Activated gamma-delta T cell treated with Interleukin-2 at 50 U/mL for 16 hours (primary cell): ENCODE results near the gene UFSP1.

Source experiments
- DNase-seq: peaks from one replicate; pipeline ENCODE4 v3.0.0-alpha.2; 2020

The UFSP1 gene

DNA sequence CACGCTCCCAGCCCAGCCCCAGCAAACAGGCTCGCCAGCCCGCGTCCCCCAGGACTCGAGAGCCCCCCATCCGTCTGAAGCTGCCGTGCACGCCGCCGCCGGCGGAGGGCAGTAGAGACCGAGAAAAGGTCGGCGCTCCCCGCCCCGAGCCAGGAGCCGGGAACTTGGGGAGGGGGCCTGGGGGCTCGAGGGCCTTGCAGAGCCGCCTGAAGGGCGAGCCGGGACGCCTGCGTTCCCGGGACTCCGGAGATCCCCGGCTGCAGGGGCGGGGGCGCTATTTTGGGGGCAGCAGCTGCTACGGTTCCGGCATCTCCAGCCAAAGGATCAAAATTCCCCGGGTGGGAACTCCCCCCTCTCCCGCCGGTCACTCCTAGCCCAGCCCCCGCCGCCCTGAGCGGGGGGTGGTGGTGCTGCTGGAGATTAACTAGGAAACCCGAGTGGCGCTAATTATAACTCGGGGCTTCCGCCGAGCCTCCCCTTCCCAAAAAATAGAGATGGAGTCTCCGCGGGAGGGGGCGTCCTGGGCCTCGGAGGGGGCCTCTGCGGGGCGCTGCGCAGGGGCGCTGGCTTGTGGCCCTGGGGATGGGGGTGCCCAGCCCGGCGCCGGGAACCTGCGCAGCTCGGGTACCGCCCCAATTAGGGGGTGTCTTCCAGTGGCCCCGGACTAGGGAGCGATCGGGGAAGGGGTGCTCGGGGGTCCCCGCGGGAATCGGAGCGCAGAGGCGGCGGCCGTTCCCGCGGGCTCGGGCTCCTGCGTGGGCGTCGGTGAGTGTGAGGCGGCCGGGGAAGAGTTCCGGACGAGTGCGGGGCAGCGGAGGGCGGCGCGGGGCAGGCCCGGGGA, 5.6 kb upstream of the UFSP1 start:
- DNase-seq, result peak; percentile 62

DNA sequence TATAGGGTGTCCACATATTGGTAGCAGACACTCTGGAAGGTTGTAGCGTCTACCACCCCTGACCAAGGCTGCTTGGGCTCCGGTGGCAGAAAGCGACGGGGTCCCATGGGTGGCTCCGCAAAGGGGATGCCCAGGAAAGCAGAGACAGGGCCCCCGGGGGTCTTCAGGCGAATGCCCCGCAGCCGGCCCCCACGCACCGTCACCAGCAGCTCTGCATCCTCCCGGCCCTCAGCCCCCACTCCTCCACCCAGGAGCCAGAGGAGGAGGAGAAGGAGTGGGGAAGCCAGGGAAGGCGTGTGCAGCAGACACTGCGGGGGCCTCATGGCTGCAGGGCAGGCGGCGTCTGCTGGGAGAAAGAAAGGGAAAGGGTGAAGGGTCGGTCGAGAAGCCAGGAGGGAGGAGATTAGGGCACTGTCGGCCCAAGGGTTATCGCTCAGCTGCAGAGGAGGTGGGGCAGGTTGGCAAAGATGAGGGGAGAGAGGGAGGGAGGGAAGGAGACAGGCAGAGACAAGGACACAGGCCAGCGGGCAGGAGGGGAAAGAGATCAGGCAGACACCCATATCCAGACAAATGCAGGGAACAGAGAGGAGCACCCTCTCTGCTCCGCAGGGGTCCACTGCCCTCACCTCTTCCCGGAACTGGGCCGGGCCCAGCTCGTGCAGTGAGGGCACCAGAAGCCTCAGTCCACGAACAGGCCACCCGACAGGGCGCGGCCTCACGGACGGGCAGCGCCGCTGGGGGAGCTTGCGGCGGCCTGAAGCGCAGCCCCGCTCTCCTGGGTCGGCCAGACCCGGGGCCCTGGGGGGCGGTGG, 4.6 kb upstream of the UFSP1 start:
- no peak for DNase-seq

DNA sequence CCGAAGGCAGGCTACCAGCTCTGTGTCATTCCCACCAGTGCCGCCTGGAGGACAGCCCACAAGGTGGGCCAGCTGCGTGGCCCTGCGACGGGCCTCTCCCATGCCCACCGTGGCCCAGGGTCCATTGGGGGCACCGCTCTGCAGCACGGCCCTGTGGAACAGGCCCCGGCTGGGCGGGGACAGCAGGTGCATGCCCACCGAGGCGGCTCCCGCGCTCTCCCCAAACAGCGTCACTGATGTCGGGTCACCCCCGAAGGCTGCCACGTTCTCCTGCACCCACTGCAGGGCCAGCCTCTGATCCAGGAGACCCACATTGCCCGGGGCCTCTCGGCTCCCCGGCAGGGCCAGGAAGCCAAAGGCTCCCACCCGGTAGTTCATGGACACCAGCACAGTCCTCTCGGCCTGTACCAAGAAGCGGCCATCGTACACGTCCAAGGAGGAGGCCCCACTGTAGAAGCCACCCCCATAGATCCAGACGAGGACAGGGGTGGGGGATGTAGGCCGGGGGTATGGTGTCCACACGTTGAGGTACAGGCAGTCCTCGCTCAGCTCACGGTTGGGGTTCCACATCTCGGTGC, 3.9 kb upstream of the UFSP1 start:
- DNase-seq, result no peak

DNA sequence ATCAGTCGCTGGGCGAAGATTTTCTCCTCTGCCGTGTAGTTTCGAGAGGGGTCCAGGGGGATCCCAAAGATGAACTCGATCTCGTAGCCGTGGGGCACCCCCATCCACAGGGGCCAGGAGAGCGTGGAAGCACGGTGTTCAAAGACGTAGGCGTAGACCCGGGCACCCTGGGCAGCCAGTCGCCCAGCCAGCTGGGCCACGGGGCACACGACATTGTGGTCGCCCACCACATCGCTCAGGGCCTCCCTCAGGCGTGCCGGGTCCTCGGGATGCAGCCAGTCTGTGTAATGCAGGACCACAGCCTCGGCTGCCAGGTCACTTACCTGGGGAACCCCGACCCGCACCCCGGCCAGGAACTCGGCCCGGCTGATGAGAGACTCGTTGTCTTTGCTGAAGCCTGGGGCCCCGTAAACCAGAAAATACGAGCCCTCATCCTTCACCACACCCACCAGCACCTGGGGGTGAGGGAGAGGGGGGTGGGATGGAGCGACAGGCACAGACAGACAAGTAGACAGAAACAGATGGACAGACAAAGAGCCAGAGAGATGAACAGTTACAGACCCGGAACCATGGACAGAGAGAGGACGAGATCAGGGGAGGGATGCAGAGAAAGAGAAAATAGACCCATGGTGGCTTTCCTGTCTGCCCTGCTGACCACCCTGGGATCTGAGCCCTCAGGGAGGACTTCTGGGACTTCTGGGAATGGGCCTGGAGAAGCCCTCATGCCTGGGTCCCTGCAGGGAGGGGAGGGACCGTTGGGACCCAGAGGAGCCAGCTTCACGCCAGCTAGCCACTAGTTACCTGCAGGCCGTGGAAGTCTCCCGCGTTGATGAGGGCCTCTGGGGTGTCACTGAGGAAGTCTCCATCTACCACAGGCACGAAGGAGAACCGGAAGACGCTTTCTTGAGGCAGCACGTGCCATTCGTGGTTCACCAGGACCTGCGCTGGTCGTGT, 3.1 kb upstream of the UFSP1 start:
- no peak for DNase-seq

DNA sequence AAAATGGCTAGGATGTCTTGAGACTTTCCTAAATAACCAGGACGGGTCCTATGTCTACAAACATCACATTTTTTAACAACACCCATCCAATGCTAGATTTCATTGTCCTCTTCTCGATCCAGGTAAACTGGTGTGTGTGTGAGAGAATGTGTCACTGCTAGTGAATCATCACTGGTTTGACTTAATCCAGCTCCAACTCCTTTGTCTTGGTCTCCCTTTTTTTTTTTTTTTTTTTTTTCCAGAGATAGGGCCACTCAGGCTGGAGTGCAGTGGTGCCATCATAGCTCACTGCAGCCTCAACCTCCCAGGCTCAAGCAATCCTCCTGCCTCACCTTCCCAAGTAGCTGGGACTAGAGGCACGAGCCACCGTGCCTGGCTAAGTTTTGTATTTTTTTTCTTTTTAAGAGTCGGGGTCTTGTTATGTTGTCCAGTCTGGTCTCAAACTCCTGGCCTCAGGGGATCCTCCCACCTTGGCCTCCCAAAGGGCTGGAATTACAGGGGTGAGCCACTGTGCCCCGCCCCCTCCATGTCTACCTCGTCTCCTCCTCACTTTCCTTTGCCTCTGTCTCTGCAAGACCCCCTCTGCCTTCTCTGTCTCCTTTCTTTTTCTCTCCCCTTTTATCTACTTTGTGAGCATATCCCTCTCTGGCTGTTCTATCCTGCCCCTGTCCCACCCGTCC, 2.2 kb upstream of the UFSP1 start:
- no peak for DNase-seq

DNA sequence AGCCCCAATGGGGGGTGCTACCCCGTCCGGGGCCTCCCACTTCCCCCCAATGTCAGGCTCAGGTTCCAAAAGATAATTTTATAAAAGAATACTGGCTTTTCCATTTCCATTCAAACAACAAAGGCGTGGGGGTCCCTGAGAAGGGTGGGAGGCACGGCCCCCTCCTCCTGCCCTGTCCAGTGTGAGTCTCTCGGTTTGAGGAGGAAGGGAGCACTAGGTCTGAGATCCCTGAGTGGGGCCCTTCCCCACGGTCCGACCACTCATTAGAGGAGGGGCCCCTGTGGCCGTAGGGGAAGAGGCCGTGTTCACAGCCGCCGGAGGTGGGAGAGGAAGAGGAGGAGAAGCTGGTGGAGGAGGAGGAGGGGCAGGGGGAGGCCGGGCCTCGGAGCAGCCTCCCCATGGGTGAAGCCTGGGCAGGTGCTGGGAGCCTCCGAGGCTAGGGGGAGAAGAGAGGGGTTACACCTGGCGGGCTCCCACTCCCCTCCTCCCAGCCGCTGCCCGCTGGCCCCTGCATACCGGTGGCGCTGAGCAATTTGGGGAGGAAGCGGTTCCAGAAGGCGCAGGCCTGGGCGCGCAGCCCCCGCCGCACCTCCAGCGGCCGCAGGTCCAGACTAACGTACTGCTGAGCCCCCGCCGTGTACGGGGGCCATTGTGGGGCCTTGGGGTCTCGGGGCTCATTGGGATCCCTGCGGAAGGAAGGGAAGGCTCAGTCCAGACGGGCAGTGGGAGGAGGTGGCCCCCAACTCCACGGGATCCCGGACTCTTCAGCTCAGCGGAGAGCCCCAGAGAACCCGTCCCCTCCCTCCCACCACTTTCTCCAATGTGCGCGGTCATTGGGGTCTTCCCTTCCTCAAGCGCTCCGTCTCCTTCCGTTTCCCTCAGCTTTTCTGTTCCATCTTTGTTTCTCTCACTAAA, 1.4 kb upstream of the UFSP1 start:
- no peak for DNase-seq

DNA sequence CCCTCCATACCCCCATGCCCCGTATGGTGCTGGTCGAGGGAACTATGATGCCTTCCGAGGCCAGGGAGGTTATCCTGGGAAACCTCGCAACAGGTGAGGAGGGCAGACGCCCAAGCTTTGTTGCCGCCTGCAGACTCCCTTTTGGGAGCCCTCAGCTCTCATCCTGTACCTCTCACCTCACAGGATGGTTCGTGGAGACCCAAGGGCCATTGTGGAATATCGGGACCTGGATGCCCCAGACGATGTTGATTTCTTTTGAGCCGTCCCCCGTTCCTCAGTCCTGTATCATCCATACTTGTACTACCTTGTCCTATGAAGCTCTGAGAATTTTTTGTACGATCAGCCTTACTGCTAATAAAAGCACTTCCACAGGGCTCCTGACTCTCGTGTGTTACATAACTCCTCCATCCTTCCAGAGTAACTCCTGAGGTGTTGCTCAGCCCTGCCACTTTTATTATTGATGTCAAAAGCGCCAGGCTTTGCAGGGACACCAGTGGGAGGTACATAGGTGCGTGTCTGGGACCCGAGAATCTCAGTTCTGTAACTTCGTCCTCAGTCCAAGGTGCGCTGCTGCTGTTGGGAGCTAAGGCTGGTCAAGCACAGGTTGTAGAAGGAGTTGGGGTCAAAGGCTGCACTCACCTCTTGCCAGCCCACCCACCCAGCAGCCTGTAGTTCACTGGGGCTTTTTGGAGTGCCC, 1.1 kb downstream of the UFSP1 start:
- no peak for DNase-seq

DNA sequence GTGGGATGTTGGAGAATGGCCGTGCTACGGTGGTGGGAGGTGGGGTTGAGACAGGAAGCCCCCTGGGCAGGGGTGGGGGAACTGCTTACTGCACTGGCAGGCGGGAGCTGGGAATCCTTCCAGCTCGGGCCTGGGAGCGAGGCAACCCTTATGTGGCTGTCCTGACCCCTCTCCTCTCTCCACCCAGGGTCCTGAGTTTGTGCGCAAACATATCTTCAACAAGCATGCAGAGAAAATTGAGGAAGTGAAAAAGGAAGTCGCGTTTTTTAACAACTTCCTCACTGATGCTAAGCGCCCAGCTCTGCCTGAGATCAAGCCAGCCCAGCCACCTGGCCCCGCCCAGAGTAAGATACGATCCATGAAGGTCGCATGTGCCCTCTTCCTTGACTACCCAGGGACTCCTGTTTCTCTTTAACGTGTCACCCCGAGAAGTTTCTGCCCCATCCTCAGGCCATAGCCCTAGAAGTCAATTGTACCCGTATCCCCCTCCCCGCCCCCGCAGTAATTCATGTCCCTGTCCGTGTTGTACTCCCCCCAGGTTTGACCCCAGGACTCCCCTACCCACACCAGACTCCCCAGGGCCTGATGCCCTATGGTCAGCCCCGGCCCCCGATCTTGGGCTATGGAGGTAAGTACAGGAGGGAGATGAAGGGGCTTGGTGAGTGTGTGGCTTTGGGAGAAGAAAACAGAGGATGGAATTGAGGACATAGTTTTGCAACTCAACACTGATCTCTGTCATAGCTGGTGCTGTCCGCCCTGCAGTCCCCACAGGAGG, 1.8 kb downstream of the UFSP1 start:
- no peak for DNase-seq

DNA sequence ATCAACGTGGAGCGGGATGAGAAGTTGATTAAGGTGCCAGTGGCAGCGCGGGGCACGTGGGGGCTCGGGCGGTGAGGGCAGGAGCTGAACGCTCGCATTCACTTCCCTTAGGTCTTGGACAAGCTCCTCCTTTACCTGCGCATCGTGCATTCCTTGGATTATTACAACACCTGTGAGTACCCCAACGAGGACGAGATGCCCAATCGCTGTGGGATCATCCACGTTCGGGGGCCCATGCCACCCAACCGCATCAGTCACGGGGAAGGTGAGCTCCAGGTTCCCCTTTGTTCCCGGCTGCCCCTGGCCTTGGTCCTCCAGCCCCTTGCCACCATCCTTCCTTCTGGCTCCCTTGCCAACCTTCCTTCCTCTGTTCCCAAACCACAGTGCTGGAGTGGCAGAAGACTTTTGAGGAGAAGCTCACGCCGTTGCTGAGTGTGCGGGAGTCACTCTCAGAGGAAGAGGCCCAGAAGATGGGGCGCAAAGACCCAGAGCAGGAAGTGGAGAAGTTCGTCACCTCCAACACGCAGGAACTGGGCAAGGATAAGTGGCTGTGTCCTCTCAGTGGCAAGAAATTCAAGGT, 2.5 kb downstream of the UFSP1 start:
- DNase-seq, result no peak

DNA sequence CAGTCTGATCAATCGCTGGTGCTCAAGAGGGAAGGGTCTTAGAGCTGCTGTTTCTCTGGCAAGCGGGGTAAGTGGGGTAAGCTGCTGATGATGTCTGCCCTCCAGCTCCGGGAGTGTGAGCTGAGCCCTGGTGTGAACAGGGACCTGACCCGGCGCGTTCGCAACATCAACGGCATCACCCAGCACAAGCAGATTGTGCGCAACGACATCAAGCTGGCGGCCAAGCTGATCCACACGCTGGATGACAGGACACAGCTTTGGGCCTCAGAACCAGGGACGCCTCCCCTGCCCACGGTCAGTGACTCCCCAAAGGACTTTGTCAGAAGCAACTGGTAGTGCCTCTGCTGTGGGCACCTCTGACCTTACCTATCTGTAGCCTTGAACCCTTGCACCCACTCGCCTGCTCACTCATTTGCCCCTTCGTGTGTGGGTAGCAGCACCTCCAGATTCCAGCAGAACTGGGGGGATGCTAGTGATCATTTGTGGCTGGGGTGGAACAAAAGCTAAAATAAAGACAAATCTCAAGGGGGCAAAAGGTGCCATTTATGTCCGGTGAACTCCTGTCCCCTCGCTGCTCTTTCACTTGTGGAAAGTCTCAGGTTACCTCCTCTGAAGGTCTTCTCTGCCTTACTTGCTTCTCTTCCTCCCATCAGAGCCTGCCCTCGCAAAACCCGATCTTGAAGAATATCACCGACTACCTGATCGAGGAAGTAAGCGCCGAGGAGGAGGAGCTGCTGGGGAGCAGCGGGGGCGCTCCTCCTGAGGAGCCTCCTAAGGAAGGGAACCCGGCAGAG, 3.2 kb downstream of the UFSP1 start:
- DNase-seq, result no peak

DNA sequence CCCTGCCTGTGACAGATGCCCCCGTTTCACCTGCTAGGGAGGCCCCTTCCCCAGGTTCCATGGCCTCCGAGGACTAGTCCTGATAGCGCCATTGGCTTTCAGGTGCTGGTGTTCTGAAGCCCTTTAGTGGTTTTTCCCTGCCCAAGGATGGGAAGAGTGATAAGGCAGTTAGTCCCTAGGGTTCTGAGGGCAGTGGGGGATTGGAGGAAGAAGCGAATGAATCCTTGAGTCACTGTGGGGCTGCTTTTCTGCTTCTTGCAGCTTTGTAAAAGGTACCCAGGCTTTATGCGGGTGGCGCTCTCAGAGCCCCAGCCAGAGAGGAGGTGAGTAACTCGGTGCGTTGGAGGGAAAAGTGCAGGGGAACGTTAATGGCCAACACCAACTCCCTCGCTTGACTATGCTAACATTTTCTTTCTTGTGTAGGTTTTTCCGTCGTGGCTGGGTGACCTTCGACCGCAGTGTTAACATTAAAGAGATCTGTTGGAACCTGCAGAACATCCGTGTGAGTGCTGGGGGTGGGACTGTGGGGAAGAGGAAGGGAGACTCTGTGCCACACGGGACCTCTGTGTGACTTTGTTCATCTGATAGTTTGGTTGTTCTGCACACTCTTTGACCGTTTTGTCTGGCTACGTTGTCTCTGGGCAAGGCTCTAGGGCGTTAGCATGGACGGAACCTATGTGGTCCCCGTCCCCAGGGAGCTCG, 3.9 kb downstream of the UFSP1 start:
- DNase-seq, result no peak

DNA sequence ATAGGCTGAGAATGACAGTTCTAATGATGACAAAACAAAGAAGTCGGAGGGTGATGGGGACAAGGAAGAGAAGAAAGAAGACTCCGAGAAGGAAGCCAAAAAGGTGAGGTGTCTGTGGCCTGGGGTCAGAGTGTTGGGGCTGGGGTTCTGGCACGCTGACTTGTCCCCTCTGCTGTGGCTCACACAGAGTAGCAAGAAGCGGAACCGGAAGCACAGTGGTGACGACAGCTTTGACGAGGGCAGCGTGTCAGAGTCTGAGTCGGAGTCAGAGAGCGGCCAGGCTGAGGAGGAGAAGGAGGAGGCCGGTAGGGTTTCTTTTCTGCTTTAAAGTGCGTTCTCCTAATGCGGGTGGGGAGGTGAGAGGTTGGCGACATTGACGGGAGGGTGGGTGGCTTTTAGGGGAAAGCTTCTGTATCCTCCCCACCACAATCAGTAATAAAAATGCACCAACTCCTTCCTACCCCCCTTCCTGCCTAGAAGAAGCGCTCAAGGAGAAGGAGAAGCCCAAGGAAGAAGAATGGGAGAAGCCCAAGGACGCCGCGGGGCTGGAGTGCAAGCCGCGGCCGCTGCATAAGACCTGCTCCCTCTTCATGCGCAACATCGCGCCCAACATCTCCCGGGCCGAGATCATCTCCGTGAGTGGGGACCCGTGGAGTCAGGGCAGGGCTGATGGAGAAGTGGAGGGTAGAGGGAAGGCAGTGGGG, 4.6 kb downstream of the UFSP1 start:
- no peak for DNase-seq

DNA sequence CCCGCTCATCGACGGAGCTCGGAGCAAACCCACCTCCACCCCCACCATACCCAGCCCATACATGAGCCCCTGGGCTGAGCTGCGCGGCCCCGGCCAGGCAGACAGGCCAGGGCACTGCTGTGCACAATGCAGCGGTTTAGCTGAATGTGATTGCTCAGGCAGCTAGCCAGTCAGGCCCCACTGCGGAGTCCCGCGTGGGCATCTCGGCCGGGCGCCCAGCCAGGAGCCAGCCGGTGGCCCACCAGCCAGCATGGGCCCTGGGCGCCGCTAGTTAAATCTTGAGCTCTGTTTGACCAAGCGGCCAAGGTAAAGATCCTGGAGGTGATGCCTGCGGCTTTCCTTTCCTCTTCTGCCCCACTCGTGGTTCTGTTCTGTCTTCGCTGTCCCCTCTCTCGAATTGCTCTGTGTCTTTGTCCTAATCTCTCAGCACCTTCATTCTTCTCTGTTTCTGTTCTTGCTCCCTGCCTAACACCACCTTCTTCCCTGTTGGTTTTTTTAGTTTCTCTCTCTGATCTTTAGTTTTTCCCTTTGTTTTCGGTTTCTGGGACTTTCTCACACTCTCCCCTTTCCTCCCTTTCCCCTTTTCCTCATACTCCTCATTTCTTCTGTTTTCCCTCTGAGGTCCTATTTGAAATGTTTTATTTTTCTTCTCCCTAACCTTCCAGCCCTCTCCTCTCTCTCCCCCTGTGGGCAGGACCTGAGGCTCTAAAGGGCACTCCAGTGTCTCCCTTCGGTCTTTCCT, 6.6 kb downstream of the UFSP1 start:
- DNase-seq, result no peak

DNA sequence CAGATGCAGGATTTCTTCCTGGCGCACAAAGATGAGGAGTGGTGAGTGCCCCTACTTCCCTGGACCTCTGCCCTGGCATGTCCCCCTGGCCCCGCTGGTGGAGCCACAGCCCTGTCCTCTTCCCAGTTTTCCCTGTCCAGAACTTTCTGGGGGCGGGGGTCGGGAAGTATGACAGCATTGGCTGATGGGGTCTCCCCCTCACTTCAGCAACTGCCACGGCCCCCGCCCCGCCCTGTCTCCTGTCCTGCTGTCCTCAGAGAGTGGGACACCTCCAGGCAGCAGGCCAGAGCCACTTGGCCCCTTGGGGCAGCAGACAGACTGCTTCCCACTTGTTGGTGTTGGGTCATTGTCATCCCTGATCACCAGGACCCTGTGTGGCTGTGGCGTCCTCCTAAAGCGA, 7.3 kb downstream of the UFSP1 start:
- DNase-seq, result no peak

DNA sequence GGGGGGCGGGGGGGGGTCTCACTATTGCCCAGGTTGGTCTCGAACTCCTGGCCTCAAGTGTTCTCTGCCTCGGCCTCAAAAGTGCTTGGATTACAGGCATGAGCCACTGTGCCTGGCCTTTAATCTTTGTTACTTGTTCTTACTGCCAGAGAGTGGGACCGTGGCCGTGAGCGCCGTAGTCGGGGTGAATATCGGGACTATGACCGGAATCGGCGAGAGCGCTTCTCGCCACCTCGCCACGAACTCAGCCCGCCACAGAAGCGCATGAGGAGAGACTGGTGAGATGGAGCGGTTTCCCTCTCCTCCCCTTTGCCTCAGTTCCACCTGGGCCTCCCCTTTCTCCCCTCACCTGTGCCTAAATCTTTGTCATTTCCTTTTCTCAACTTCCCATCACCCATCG, 8.4 kb downstream of the UFSP1 start:
- no peak for DNase-seq

DNA sequence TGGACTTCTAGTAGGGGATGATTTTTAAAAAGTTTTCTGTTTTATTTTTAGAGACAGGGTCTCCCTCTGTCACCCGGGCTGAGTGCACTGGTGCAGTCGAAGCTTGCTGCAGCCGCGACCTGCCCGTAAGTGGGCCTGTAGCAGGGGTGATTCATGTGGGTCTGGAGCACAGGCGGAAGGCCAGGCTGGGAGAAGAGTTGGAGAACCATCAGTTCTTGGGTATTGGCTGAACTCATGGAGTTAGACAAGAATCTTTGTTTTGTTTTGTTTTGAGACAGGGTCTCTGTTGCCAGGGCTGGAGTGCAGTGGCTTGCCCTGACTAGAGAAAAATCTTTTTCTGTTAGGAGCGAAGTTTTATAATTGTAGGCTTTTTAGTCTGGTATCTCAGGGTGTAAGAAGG, 8.9 kb downstream of the UFSP1 start:
- DNase-seq, result no peak
